ENCODE measurements around the gene MCFD2. TPM values are rescaled to one million over a fixed set of nuclear protein-coding genes. Genes with fewer than 3 reads are reported as not detected.

Gene MCFD2
- total RNA-seq, 1 donor from 2014 or later, result 111 TPM

DNA sequence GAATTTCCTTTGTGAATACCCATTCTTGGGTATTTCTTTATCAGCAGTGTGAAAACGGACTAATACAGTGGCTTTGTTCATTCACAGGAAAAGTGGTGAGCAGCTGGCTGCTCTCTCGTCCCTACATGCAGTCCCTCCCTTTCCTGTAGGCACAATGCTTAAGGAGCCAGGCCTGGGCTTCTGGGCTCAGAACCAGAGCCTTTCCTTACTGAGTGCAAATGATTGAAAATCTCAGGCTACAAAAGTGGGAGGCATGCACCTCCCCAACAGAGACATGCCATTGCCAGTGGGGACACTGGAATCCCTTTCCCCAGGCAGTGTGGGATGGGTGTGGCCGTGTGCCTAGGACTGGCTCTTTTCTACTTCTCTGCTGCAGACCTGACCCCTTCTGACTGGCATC lies 61.3 kb downstream of the MCFD2 start:
- Histone ChIP-seq H3K4me3 (no peak overlapping the region), H3K4me1 (no peaks in the 10 kb centered on the region), H3K9ac (no peak overlapping the region), H4K20me1 (ENCODE audit: low read depth) (no peaks in the 10 kb centered on the region), H3K4me2 (no peak overlapping the region), H3K27ac (no peak overlapping the region), H3K79me2 (ENCODE audit: low read depth) (no peaks in the 10 kb centered on the region), H3K9me3 (ENCODE audit: low read depth) (no peaks in the 10 kb centered on the region), H3K36me3 (no peaks in the 10 kb centered on the region), H2AFZ (replicated peaks) (no peak overlapping the region), H3F3A (ENCODE audit: low read depth) (no peaks in the 10 kb centered on the region), H3K27me3 (no peaks in the 10 kb centered on the region)
- H3K36me3 Mint-ChIP-seq, result no peaks in the 10 kb centered on the region
- no peak for DNase-seq (ENCODE audit: low spot score)
- no peaks in the 10 kb centered on the region for H3K9me3 Mint-ChIP-seq
- peaks cover 10% of the 10 kb centered on the region for H3K4me1 Mint-ChIP-seq
- TF ChIP-seq EZH2phosphoT487 (IDR thresholded peaks at IDR 0.05) (no peak), CTCF (IDR thresholded peaks at IDR 0.05) (no peak)
- peaks cover 4% of the 10 kb centered on the region for H3K27me3 Mint-ChIP-seq (ENCODE audit: insufficient read depth, low read depth)
- no peak overlapping the region for H3K27ac Mint-ChIP-seq
- no peak overlapping the region for H3K4me3 Mint-ChIP-seq

- TF ChIP-seq CTCF (IDR thresholded peaks at IDR 0.05) (no peak), EZH2phosphoT487 (IDR thresholded peaks at IDR 0.05) (no peak), EZH2 (IDR thresholded peaks at IDR 0.05) (no peak)
- H3K9me3 Mint-ChIP-seq, result no peaks in the 10 kb centered on the region
- no peaks in the 10 kb centered on the region for H3K36me3 Mint-ChIP-seq
- no peak overlapping the region for H3K27ac Mint-ChIP-seq
- peaks cover 22% of the 10 kb centered on the region for H3K4me1 Mint-ChIP-seq
- H3K27me3 Mint-ChIP-seq (ENCODE audit: insufficient read depth, low read depth), result peaks cover 4% of the 10 kb centered on the region
- no peak overlapping the region for H3K4me3 ChIP-seq
- no peaks in the 10 kb centered on the region for H4K20me1 ChIP-seq (ENCODE audit: low read depth)
- H3K4me3 Mint-ChIP-seq, result no peak overlapping the region
- DNase-seq (ENCODE audit: low spot score), result no peak
- H3K79me2 ChIP-seq (ENCODE audit: low read depth), result no peaks in the 10 kb centered on the region
- no peaks in the 10 kb centered on the region for H3K9me3 ChIP-seq (ENCODE audit: low read depth)
- no peaks in the 10 kb centered on the region for H3K4me1 ChIP-seq
- H3K36me3 ChIP-seq, result no peaks in the 10 kb centered on the region
- H3K27me3 ChIP-seq, result no peaks in the 10 kb centered on the region
- no peak overlapping the region for H3K9ac ChIP-seq
- no peaks in the 10 kb centered on the region for H3F3A ChIP-seq (ENCODE audit: low read depth)
- H2AFZ ChIP-seq (replicated peaks), result no peak overlapping the region
- no peak overlapping the region for H3K27ac ChIP-seq
- no peak overlapping the region for H3K4me2 ChIP-seq
Measured at GRCh38 chr2:46852598-46852997, 63.0 kb downstream of the MCFD2 start.

DNA sequence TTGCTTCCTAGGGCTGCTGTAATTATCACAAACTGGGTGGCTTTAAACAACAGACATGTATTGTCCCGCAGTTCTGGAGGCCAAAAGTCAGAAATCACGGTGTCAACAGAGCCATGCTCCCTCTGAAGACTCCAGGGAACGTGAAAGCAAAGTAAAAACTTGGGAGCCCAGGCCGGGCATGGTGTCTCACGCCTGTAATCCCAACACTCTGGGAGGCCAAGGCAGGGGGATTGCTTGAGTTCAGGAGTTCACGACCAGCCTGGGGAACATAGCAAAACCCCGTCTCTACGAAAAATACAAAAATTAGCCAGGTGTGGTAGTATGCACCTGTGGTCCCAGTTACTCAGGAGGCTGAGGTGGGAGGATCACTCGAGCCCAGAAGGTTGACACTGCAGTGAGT lies 63.5 kb downstream of the MCFD2 start:
- no peaks in the 10 kb centered on the region for H3F3A ChIP-seq (ENCODE audit: low read depth)
- H3K27ac Mint-ChIP-seq, result no peak overlapping the region
- no peaks in the 10 kb centered on the region for H3K4me1 ChIP-seq
- DNase-seq (ENCODE audit: low spot score), result no peak
- no peak overlapping the region for H3K4me2 ChIP-seq
- no peak overlapping the region for H3K27ac ChIP-seq
- no peaks in the 10 kb centered on the region for H3K79me2 ChIP-seq (ENCODE audit: low read depth)
- H2AFZ ChIP-seq (replicated peaks), result no peak overlapping the region
- no peaks in the 10 kb centered on the region for H3K36me3 Mint-ChIP-seq
- H3K4me1 Mint-ChIP-seq, result peaks cover 24% of the 10 kb centered on the region
- no peak overlapping the region for H3K4me3 Mint-ChIP-seq
- no peaks in the 10 kb centered on the region for H3K9me3 ChIP-seq (ENCODE audit: low read depth)
- no peak overlapping the region for H3K9ac ChIP-seq
- no peaks in the 10 kb centered on the region for H3K36me3 ChIP-seq
- TF ChIP-seq CTCF (IDR thresholded peaks at IDR 0.05) (no peak), EZH2 (IDR thresholded peaks at IDR 0.05) (no peak), EZH2phosphoT487 (IDR thresholded peaks at IDR 0.05) (no peak)
- H4K20me1 ChIP-seq (ENCODE audit: low read depth), result no peaks in the 10 kb centered on the region
- no peaks in the 10 kb centered on the region for H3K27me3 ChIP-seq
- no peak overlapping the region for H3K4me3 ChIP-seq
- no peaks in the 10 kb centered on the region for H3K9me3 Mint-ChIP-seq
- H3K27me3 Mint-ChIP-seq (ENCODE audit: insufficient read depth, low read depth), result peaks cover 4% of the 10 kb centered on the region

Small RNAs within 50 kb of the gene (small RNA-seq; reads per million reads assigned to genes)
- not detected for gene AC093732.2

Other genes with a start within 250 kb of the MCFD2 start
- gene SOCS5, start 216.5 kb downstream of the MCFD2 start, total RNA-seq (ENCODE audit: low replicate concordance), result 22.1 and 26.6 TPM in 2 replicates
- 15.5 and 16.5 TPM in 2 replicates for gene TTC7A, start 25.4 kb upstream of the MCFD2 start, total RNA-seq (ENCODE audit: low replicate concordance)
- gene STPG4, start 239.5 kb upstream of the MCFD2 start, total RNA-seq (ENCODE audit: low replicate concordance), result not detected in 2 replicates

Measured in neural progenitor cell (in vitro differentiated cells).